GM19438 (cell line): ENCODE measurements around the gene GGT7.
"Not testable (repeated sequence)": the region's sequence is repeated elsewhere in the genome, so short reads cannot be mapped to it uniquely, and the experiment has no call there.

Experiments
- ATAC-seq: cut with Tn5 transposase; IDR thresholded peaks from one replicate; pipeline ENCODE4 v1.9.1; 2021; ENCODE audit warnings: low read depth; ENCODE audit not compliant: unreplicated experiment

GGT7 gene

DNA sequence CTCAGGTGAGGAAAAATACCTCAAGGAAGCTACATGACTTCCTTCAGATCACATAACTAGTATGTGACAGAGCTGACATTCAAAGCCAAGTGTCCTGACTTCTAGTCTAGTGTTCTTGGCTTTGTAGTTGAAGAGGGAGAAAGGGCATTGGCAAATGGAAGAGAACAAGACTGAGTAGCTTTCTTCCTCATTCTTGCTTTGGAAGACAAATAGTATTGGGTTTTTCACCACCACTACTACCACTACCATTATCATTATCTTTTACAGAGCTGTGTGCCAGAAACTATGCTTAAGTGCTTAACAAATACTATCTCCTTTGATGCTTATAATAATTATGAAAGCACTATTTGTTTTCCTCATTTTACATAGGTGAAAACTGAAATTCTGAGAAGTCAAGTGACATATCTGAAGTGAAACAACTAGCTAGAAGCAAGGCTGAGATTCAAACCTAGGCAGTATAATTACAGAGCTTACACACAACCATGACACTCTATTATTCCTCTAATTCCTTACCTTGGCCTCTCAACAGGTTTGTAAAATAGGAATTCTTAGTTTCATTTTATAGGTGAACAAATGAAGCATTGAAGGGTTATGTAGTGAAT lies 10.5 kb upstream of the GGT7 start:
- no peak for ATAC-seq

- ATAC-seq = no peak
Measured at GRCh38 chr20:34881689-34882088, 9.0 kb upstream of the GGT7 start.

- ATAC-seq = not testable (repeated sequence)
Measured at GRCh38 chr20:34880971-34881370, 8.3 kb upstream of the GGT7 start.

- ATAC-seq = no peak
Measured at GRCh38 chr20:34880215-34880850, 7.7 kb upstream of the GGT7 start.

DNA sequence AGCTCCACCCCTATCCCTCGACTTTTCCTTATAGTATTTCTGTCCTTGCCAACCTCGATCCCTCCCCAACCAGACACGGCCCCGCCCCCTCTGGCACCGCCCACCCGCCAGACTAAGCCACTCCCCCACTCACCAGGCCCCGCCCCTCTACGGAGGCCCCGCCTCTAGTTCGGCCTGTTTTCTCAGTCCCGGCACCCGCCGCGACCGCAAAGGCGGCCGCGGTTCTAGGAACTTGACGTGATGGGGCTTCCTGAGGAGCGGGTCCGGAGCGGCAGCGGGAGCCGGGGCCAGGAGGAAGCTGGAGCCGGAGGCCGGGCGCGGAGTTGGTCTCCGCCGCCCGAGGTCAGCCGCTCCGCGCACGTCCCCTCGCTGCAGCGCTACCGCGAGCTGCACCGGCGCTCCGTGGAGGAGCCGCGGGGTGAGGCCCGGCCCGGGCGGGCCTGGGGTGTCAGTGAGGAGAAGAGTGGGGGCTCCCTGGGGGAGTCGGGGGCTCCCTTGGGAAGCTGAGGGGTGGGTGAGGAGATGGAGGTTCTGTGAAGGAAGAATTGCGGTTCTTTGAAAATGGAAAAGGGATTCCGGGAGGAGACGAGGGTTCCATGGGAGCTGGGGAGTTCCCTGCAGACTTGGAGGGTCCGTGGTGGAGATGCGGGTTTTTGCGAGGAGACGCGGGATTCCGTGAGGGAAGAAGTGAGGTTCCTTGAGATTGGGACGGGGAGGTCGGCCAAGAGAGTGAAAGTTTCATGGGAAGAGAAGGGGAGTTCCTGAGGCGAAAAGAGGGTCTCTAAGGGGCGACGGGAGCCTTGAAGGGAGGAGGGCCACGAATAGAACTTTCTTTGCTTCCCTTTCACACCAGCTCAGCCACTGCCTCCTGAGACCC lies 4.0 kb upstream of the GGT7 start, which contains the start of gene ACSS2:
ACSS2 (plus strand) TSS at position 207 of the 877 bp plus-strand sequence; CDS start at position 241, 34 bp downstream.
- ATAC-seq = peak; percentile 22

GRCh38 chr20:34875642-34876405 lies 3.2 kb upstream of the GGT7 start:
- ATAC-seq = peak; percentile 58

GRCh38 chr20:34874094-34874654 lies 1.5 kb upstream of the GGT7 start:
- ATAC-seq = no peak

GRCh38 chr20:34873583-34874093 lies 982 bp upstream of the GGT7 start:
- no peak for ATAC-seq

DNA sequence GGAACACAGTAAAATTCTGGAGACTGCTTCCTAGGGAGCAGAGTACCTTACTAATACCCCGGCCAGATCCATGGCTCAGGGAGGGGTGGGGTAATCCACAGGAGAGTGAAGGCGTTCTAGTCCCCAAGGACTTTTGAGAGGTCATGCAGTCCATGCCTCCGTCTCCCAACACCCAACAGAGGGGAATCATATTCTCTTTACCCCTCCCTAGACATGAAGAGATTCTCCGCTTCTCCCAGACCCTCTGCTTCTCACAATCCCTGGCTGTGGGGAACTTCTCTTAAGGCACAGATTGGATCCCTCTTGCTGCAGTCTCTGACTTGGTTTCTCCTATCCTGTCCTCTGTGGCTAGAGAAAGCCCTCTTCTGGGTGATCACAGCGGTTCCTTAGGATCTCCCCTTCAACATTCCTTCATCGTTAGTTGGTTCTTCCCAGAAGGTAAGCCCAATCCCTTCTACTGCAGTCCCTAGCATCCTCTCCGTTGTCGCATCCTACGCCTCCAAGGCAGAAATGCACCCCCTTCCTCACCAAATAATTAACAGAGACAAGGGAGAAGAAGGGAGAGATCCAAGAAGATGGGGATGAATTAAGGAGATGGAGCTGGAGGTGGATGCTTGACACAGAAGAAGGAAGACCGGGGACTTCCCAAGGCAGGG lies 562 bp downstream of the GGT7 start:
- no peak for ATAC-seq

- ATAC-seq = no peak
Measured at GRCh38 chr20:34871320-34871926, 1.2 kb downstream of the GGT7 start.

DNA sequence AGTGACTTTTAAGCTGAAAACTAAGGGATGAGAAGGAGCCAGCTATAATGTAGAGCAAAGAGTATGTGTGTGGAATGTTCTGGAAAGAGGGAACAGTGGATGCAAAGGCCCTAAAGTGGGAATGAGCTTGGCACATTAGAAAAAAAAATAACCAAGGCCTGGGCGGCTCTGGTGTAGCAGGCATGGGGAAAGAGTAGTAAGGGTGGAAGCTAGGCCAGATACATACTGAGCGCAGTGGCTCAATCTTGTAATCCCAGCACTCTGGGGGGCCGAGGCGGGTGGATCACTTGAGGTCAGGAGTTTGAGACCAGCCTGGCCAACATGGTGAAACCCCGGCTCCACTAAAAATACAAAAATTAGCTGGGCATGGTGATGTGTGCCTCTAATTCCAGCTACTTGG lies 8.4 kb downstream of the GGT7 start:
- no peak for ATAC-seq

- ATAC-seq = no peak
Measured at GRCh38 chr20:34863421-34863965, 9.2 kb downstream of the GGT7 start.

- ATAC-seq = no peak
Measured at GRCh38 chr20:34862724-34863123, 9.9 kb downstream of the GGT7 start.

DNA sequence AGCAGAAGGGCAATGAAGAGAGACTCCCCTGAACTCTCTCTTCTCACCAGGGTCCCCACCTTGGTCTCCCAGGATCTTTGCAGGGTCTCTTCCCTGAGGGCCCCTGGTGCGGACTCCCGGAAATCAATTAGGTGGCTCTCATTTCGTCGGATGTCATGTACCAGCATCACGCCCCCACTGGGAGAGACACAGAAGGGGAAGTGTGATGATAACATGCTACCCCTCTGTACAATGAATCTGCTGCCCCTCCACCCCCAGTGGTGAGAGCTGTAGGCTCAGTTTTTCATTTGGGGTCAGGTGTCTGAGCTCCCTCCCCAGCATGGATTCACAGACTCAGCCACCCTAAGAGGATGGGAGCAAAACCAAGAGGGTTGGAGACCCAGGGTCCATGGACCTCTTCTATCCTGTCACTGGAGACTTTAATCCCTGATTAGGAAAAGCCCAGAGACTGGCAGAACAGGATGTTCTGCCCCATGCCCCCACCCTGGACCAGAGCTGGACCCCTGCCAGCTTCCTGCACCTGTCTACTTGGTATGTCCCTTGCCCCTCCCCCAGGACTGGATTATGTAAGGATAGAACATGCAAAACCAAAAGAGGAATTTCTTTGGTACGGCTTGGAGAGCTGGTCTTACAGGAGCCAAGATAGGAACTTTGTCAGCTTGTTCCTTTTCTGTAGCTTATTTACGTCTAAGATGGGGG lies 11.1 kb downstream of the GGT7 start:
- no peak for ATAC-seq

GRCh38 chr20:34859826-34860545 lies 12.7 kb downstream of the GGT7 start:
- no peak for ATAC-seq

GRCh38 chr20:34859367-34859766 lies 13.3 kb downstream of the GGT7 start:
- no peak for ATAC-seq

GRCh38 chr20:34852298-34852697 lies 20.4 kb downstream of the GGT7 start:
- no peak for ATAC-seq

- ATAC-seq = no peak
Measured at GRCh38 chr20:34850969-34851368, 21.7 kb downstream of the GGT7 start.
